SW480 (cell line): ENCODE results near the gene EFNA1.

Experiments used
- DNase-seq: peaks from one replicate; pipeline ENCODE4 v3.0.0-alpha.2; 2016; ENCODE audit warnings: low spot score

EFNA1 gene

GRCh38 chr1:155127105-155127966 lies at the start of gene EFNA1:
TSS of gene EFNA1 (plus strand) at chr1:155127876. CDS start at chr1:155127978, 102 bp downstream.
- peak; percentile 95 for DNase-seq

DNA sequence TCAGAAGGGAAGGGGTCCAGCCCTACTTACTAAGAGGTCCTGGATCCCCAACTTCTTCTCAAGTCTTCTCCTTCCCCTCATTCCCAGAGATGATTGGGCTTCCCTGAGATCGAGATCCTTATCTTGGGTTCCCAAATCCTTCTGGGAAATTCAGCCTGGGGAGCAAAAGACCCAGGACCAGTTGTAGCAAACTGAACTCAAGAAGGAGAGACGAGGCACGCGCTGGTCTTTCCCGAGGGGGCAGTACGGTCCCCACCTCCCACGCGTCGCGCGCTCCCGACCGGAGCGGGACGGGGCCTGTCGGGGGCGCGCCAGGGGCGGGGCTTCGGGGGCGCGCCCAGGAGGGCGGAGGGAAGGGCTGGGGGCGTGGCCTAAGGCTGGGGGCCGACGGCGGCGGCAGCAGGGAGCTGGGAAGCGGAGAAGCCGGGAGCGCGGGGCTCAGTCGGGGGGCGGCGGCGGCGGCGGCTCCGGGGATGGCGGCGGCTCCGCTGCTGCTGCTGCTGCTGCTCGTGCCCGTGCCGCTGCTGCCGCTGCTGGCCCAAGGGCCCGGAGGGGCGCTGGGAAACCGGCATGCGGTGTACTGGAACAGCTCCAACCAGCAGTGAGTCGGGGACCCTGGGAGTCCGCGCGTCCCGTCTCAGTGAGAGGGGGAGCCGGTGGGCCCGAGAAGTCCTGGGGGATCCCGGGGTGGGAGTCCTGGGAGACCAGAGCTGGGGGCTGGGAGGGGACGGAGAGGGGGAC lies 49.0 kb upstream of the EFNA1 start, which contains the start of gene EFNA3:
EFNA3 (plus strand) TSS at position 369 of the 741 bp plus-strand sequence; CDS start at position 474, 105 bp downstream.
- no peak for DNase-seq

- no peak for DNase-seq
Measured at GRCh38 chr1:155079210-155079486, 48.5 kb upstream of the EFNA1 start.

DNA sequence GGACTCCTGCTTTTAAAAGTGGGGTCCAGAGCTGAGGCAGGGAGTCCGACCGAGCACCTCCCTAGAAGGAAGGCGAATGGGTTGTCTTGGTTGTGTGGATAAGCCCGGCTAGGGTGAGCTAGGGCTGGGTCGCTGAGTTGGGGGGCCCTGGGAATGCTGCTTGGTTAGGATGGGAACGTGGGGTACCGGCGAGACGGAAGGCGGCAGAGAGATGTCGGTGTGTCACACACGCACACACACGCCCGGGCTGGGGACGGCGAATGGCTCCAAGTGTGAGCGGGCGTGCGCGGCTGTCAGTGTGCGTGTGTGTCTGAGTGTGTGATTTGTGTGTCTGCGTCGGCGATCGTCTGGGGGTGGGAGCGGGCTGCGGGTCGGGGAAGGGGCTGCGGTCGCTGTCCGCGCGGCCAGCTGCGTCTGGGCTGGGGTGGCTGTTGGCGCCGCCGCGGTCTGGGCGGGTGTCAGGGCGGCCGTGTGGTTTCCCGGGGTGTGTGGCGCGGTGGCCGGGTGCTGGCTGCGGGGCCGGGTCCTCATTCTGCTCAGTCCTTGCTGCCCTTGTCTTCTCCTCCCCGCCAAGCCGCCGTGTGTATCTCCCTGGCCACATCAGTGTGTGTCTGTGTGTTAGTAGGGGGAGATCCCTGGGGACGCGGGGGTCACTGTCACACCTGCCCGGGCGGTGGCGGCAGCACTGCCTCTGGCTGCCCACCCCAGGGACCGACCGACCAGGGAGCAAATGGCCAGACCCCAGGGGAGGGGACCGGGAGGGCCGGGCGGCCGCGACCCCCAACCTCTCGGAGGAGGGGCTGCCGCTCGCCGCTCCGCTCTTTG lies 48.0 kb upstream of the EFNA1 start:
- no peak for DNase-seq

DNA sequence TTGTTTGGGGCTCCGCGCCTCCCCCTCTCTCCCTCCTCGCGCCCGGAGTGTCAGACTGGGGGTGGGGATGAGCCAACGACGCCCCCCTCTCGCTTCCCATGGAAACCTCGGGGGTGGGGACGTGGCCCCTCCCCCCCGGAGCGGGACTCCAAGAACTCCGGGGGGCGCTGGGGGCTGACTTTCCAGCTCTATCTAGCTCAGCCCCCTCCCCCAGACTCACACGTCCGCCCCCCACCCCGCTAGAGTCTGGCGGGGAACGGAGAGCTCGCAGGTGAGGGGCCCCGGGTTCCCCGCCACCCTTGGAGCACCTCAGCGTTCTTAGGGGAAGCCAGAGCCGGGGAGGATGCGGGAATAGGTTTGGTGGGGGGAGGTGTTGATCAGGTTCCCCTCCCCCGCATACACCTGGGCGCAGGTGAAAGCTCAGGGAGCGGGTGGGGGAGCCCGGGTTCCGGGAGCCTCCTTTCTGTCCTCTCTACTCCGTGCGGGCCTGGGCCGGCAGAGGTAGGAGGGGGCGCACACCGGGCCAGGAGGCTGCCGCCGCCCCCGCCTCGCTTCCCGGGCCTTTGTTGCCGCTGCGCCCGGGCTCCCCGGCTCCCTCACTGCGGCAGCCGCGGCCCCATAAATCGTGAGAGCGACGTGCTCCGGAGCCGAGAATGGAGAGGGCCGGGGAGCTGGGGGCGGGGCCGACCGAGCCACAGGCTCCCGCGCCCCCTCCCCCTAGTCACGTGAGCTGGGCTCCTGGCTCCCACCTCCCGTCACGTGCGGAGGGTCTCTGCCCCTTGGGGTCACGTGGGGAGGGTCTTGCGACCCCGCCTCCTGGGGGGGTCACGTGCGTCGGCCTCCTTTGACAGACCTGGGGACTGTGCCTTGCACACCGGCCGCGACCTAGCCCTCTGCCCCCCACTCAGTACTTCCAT lies 47.1 kb upstream of the EFNA1 start:
- DNase-seq, result no peak

- peak; percentile 41 for DNase-seq
Measured at GRCh38 chr1:155081472-155082300, 46.0 kb upstream of the EFNA1 start.

GRCh38 chr1:155082301-155083051 lies 45.2 kb upstream of the EFNA1 start:
- DNase-seq, result peak; percentile 71

- peak; percentile 83 for DNase-seq
Measured at GRCh38 chr1:155083052-155083541, 44.6 kb upstream of the EFNA1 start.

- DNase-seq, result peak; percentile 56
Measured at GRCh38 chr1:155083865-155084721, 43.6 kb upstream of the EFNA1 start.

DNA sequence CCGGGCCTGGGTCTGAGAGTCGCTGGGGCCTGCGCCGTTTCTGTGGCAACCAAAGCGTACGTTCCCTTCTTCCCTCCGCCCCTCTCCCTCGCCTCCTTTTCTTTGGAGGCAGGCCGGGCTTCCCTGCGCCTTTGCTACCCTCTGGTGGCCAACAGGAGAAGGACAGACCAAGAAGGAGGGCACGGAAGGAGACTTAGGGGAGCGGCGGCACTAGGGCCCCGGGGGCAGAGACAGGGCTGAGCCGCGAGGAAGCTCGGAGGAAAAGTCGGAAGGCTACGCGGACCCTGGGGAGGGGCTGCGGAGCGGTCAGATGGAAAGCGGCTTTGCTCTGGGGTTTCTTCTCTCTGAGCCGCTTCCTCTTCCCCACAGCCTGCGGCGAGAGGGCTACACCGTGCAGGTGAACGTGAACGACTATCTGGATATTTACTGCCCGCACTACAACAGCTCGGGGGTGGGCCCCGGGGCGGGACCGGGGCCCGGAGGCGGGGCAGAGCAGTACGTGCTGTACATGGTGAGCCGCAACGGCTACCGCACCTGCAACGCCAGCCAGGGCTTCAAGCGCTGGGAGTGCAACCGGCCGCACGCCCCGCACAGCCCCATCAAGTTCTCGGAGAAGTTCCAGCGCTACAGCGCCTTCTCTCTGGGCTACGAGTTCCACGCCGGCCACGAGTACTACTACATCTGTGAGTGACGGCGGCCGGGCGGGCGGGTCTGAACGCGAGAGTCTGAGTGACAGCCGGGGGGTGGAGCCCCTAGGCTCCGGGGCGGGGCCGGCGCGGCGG lies 42.8 kb upstream of the EFNA1 start:
- peak; percentile 90 for DNase-seq

- DNase-seq, result peak; percentile 77
Measured at GRCh38 chr1:155085504-155086127, 42.1 kb upstream of the EFNA1 start.

DNA sequence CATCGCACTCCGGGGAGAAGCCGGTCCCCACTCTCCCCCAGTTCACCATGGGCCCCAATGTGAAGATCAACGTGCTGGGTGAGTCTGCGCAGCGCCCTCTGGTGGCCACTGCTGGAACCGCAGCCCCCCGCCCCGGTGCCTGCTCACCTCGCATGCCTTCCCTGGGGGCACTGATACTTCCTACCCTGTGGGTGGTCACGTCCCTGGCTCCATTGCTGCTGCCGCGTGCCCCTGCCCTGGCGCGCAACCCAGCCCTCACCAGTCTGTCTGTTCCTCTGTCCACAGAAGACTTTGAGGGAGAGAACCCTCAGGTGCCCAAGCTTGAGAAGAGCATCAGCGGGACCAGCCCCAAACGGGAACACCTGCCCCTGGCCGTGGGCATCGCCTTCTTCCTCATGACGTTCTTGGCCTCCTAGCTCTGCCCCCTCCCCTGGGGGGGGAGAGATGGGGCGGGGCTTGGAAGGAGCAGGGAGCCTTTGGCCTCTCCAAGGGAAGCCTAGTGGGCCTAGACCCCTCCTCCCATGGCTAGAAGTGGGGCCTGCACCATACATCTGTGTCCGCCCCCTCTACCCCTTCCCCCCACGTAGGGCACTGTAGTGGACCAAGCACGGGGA lies 41.4 kb upstream of the EFNA1 start:
- peak; percentile 59 for DNase-seq

- no peak for DNase-seq
Measured at GRCh38 chr1:155086856-155087535, 40.7 kb upstream of the EFNA1 start.

DNA sequence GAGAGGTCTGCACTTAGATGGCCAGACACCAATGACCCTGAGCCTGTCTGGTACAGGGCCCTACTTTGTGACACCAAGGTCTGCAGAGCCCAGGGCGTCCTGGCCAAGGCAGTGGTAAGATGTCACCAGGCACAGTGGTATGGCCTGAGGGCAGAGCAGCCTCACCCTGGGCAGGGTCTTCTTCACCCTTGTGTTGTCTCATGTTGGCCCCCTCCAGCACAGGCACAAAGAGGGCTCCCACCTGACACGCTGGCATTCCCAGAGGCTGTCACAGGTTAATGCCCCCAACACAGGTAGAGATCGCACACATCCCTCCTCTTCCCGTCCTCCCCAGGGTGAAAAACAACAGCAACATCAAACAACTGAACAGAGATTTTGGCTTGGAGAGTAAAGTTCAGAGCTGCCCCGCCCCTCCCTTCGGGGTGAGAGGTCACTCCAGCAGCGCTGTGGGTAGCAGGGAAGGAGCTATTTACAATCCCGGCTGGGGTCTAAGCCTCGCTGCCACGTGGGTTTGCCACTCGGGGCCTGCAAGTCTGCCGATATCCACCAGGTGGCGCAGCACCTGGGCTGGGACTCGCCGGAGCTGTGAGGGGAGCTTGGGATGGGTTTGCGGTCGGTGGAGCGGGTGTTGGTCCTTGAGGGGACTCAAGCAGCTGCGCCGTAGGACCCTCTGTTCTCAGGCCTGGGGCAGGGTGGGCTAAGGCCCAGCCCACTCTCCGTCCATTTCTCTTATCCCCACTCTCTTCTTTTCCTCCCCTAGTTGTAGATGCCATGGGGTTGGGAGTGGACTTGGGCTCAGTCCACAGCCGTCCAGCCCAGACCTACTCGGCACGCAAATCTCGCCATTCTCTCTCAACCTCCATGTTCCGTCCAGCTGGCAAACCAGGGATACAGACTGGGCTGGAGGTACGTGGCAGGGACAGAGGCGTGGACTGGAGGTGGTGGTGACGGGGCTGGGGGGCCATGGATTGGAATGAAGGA lies 36.3 kb upstream of the EFNA1 start:
- DNase-seq, result peak; percentile 57

DNA sequence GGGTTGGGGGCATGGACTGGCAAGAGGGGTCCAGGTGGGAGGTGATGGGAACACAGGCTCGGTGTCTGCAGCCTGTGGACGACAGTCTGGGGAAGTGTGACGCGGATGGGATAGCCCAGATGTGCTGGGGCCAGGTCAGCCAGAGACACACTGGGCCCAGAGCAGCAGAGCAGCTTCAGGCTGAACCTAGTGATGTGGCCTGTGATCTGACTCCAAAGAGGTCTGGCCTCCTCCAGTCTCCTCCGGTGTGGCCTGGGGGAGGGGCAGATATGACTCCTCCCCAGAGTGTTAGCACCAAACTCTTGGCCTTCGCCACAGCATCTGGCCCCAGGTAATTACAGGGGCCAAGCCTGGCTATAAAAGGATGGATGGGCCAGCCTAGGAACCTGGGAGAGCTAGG lies 35.5 kb upstream of the EFNA1 start:
- DNase-seq, result no peak
